T-cell (primary cell): ENCODE results near the gene CAMKV. TPM values are rescaled to one million over a fixed set of nuclear protein-coding genes. Genes with fewer than 3 reads are reported as not detected.

Experiments used
- ATAC-seq, 4 experiments: fragments of 200-7000 bp in 3 of 4; fragments of 150-1000 bp in 1 of 4; cut with Tn5 transposase; replicated peaks in 1 of 4; 1 replicate in 3 of 4; 2 replicates in 1 of 4; pipeline ENCODE4 v1.10.0; 2021; ENCODE audit warnings: moderate library complexity in 3 of 4, mild to moderate bottlenecking in 2 of 4, moderate number of reproducible peaks in 1 of 4
- CTCF ChIA-PET, 2 donors: fragments of 300-600 bp; sonication (Branson Sonifier 250); formaldehyde crosslinking; loops; one replicate each; lab custom pipeline; 2022; ENCODE audit warnings: antibody characterized with exemption in 2 of 2; lab: Charles Lee
- POLR2A ChIA-PET, 2 donors: fragments of 300-600 bp; sonication (Branson Sonifier 250); formaldehyde crosslinking; loops; one replicate each; lab custom pipeline; 2022; ENCODE audit warnings: antibody characterized with exemption in 2 of 2; lab: Charles Lee
- DNase-seq, 35 experiments: peaks; one replicate each; pipeline versions ENCODE4 v3.0.0 to v3.0.0-alpha.2; 2013 to 2023
- H3K27ac ChIP-seq: one replicate; pipeline ENCODE4 v1.5.1; 2013; ENCODE audit warnings: low read length
- H3K27me3 ChIP-seq, 2 experiments: replicated peaks in 1 of 2; 1 replicate in 1 of 2; 2 replicates in 1 of 2; pipeline versions ENCODE4 v1.6.1 to v1.7.0; 2013; ENCODE audit warnings: low read length in 1 of 2, mixed read lengths in 1 of 2; ENCODE audit not compliant: control insufficient read depth in 2 of 2, insufficient read depth in 2 of 2; ENCODE audit errors: extremely low read depth in 1 of 2
- H3K36me3 ChIP-seq, 2 donors: 1 replicate in 1 of 2; 2 replicates in 1 of 2; pipeline versions ENCODE4 v1.6.1 to v1.7.0; 2013; ENCODE audit warnings: low read length in 1 of 2; ENCODE audit not compliant: control insufficient read depth in 2 of 2, insufficient read depth in 1 of 2; ENCODE audit errors: extremely low read depth in 1 of 2
- H3K4me1 ChIP-seq, 2 experiments: 1 replicate in 1 of 2; 2 replicates in 1 of 2; pipeline versions ENCODE4 v1.6.1 to v1.7.0; 2013; ENCODE audit warnings: low read length in 2 of 2, mixed read lengths in 1 of 2; ENCODE audit not compliant: insufficient read depth in 2 of 2, control insufficient read depth in 1 of 2; ENCODE audit errors: extremely low read depth in 1 of 2
- H3K4me3 ChIP-seq, 2 donors: 1 replicate in 1 of 2; 2 replicates in 1 of 2; pipeline versions ENCODE4 v1.5.1 to v1.7.0; 2013; ENCODE audit warnings: mild to moderate bottlenecking in 2 of 2, low read length in 1 of 2, moderate library complexity in 1 of 2; ENCODE audit not compliant: control insufficient read depth in 1 of 2; ENCODE audit errors: extremely low read depth in 1 of 2
- H3K9me3 ChIP-seq: 2 replicates; pipeline ENCODE4 v1.7.0; 2013
- H3K27ac Mint-ChIP-seq, 2 donors: one replicate each; pipeline ENCODE4 v1.8.0; 2020 to 2021; ENCODE audit warnings: mild to moderate bottlenecking in 2 of 2, mixed read lengths in 2 of 2
- H3K27me3 Mint-ChIP-seq, 2 donors: one replicate each; pipeline ENCODE4 v1.8.0; 2021 to 2022; ENCODE audit warnings: mixed read lengths in 2 of 2
- H3K36me3 Mint-ChIP-seq: one replicate; pipeline ENCODE4 v1.8.0; 2021; ENCODE audit warnings: mixed read lengths
- H3K4me1 Mint-ChIP-seq, 3 donors: one replicate each; pipeline ENCODE4 v1.8.0; 2020 to 2022; ENCODE audit warnings: mixed read lengths in 3 of 3, mild to moderate bottlenecking in 1 of 3
- H3K4me3 Mint-ChIP-seq, 3 donors: one replicate each; pipeline ENCODE4 v1.8.0; 2020 to 2022; ENCODE audit warnings: mild to moderate bottlenecking in 3 of 3, mixed read lengths in 3 of 3, moderate library complexity in 3 of 3
- H3K9me3 Mint-ChIP-seq, 3 donors: one replicate each; pipeline ENCODE4 v1.8.0; 2020 to 2022; ENCODE audit warnings: mixed read lengths in 3 of 3
- WGBS: methylation state at CpG from one replicate; pipeline ENCODE4 v1.1.5; 2013; ENCODE audit warnings: missing lambda C conversion rate; ENCODE audit not compliant: insufficient coverage; 5-methylcytosine and 5-hydroxymethylcytosine counted together
- total RNA-seq, 35 experiments: library from RNA in 6 of 35; stranded (reverse) in 6 of 35; fragments of 120-200 nt in 1 of 35; gene quantifications; one replicate each; pipeline versions ENCODE4 v1.2.1 to v1.2.4 and lab custom pipeline; 2013 to 2026

The CAMKV gene
- total RNA-seq, 5 donors from 2014 or later (not counting 1 experiment from before 2014, with no cell fraction given) = 0.18 to 0.35 (median 0.28) TPM; not detected in 2

- H3K36me3 Mint-ChIP-seq = no peaks in the 10 kb centered on the region
- H3K4me3 ChIP-seq = no peak overlapping the region
- H3K27me3 ChIP-seq = peaks cover 0 to 11% of the 10 kb centered on the region in 2 experiments
- ATAC-seq (no peak), DNase-seq (no peak)
- H3K27ac ChIP-seq = no peak overlapping the region
- ChIA-PET POLR2A (interaction anchor here in 1 of 2 donors (0.5 to 0.6 kb wide), 2 partner anchors 557 to 558 kb away, joined by 3 to 6 read pairs; no protein-coding TSS in a partner anchor), CTCF (no interaction called here)
- H3K27me3 Mint-ChIP-seq = peaks cover 2 to 3% of the 10 kb centered on the region in 2 donors
- no peaks in the 10 kb centered on the region for H3K9me3 Mint-ChIP-seq
- H3K4me1 Mint-ChIP-seq = no peaks in the 10 kb centered on the region
- H3K9me3 ChIP-seq = no peaks in the 10 kb centered on the region
- H3K27ac Mint-ChIP-seq = no peak overlapping the region
- no peaks in the 10 kb centered on the region for H3K36me3 ChIP-seq
- WGBS = no CpG with 5 or more reads among the region's 6 CpGs
- no peaks in the 10 kb centered on the region for H3K4me1 ChIP-seq
- no peak overlapping the region for H3K4me3 Mint-ChIP-seq
Observed at GRCh38 chr3:49880581-49881315, 11.0 kb upstream of the CAMKV start.

- Histone ChIP-seq H3K27ac (no peak overlapping the region), H3K4me1 (no peaks in the 10 kb centered on the region), H3K4me3 (no peak overlapping the region), H3K36me3 (no peaks in the 10 kb centered on the region), H3K27me3 (peaks cover 0 to 13% of the 10 kb centered on the region in 2 experiments), H3K9me3 (no peaks in the 10 kb centered on the region)
- Mint-ChIP-seq H3K27ac (no peak overlapping the region), H3K4me1 (no peaks in the 10 kb centered on the region), H3K27me3 (peaks cover 2 to 3% of the 10 kb centered on the region in 2 donors), H3K9me3 (no peaks in the 10 kb centered on the region), H3K4me3 (no peak overlapping the region), H3K36me3 (no peaks in the 10 kb centered on the region)
- no CpG with 5 or more reads among the region's 2 CpGs for WGBS
- POLR2A ChIA-PET = no interaction called here
- DNase-seq (no peak), ATAC-seq (no peak)
- CTCF ChIA-PET = interaction anchor here in 1 of 2 donors (0.6 kb wide), 1 partner anchor 1285 kb away, joined by 3 read pairs; no protein-coding TSS in a partner anchor
Observed at GRCh38 chr3:49879721-49880120, 10.0 kb upstream of the CAMKV start.

DNA sequence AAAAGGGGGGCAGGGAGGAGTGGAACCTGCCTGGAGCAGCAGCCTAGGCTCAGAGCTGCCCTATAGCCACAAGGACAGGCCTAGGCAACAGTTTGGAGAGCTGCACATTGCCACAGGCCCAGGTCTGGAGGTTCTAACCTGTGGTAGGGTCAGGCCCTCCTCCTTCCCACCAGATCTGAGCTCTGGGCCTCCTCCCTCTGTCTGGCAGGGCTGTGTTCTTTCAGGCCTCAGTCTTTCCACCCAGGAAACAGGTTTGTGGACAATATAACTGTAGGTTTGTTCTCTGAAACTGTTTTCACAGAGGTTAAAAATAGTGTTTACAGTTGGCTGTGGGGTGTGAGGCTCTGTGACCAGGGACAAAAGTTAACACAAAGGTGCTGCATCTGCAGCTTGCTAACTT lies 9.0 kb upstream of the CAMKV start:
- CTCF ChIA-PET = no interaction called here
- no peak overlapping the region for H3K4me3 Mint-ChIP-seq

DNA sequence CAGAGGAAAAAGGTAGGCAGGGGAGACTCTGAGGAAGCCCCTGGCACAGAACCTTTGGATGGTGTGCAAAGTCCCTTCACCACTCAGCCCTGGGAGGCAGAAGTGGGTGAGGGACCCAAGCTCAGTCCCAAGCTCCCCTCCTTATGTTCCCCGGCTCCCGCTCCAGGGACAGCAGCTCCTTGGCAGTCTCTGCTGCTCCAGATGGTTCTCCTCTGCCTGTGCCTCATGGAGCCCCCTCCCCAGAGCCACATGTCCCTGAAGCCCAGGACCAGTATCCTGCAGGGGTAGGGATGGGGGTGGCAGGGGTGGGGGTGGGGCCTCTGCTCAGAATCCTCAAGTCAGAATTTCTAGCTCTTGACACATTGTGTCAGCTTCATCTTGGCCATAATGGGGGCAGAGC lies 8.0 kb upstream of the CAMKV start:
- H3K9me3 Mint-ChIP-seq = no peaks in the 10 kb centered on the region
- Histone ChIP-seq H3K9me3 (no peaks in the 10 kb centered on the region), H3K4me1 (peaks cover 0 to 5% of the 10 kb centered on the region in 2 experiments), H3K27me3 (peaks cover 0 to 17% of the 10 kb centered on the region in 2 experiments), H3K36me3 (no peaks in the 10 kb centered on the region), H3K27ac (no peak overlapping the region), H3K4me3 (no peak overlapping the region)
- H3K27me3 Mint-ChIP-seq = peaks cover 2 to 3% of the 10 kb centered on the region in 2 donors
- ChIA-PET POLR2A (interaction anchor here in 1 of 2 donors (0.6 kb wide), 1 partner anchor 18 kb away, joined by 6 read pairs; no protein-coding TSS in a partner anchor), CTCF (interaction anchor here (0.6 to 0.7 kb wide), 4 partner anchors 50 to 1786 kb away, joined by 3 to 6 read pairs (median 3); no protein-coding TSS in a partner anchor)
- ATAC-seq (no peak), DNase-seq (no peak)
- H3K36me3 Mint-ChIP-seq = no peaks in the 10 kb centered on the region
- peaks cover 0 to 3% (median 3%) of the 10 kb centered on the region in 3 donors for H3K4me1 Mint-ChIP-seq
- WGBS = no CpG with 5 or more reads among the region's 2 CpGs
- no peak overlapping the region for H3K27ac Mint-ChIP-seq
- H3K4me3 Mint-ChIP-seq = no peak overlapping the region

More for the DNA sequence above, 9.0 kb upstream of the CAMKV start:
- no peaks in the 10 kb centered on the region for H3K9me3 ChIP-seq
- Mint-ChIP-seq H3K9me3 (no peaks in the 10 kb centered on the region), H3K36me3 (no peaks in the 10 kb centered on the region), H3K27ac (no peak overlapping the region), H3K27me3 (peaks cover 2 to 3% of the 10 kb centered on the region in 2 donors), H3K4me1 (no peaks in the 10 kb centered on the region)
- ATAC-seq (no peak), DNase-seq (no peak)
- no peak overlapping the region for H3K4me3 ChIP-seq
- no peaks in the 10 kb centered on the region for H3K36me3 ChIP-seq
- H3K27me3 ChIP-seq = peaks cover 0 to 17% of the 10 kb centered on the region in 2 experiments
- no peak overlapping the region for H3K27ac ChIP-seq
- H3K4me1 ChIP-seq = no peaks in the 10 kb centered on the region
- POLR2A ChIA-PET = no interaction called here

- peaks cover 0 to 8% (median 3%) of the 10 kb centered on the region in 3 donors for H3K4me1 Mint-ChIP-seq
- Histone ChIP-seq H3K4me3 (no peak overlapping the region), H3K27me3 (peaks cover 0 to 17% of the 10 kb centered on the region in 2 experiments), H3K9me3 (no peaks in the 10 kb centered on the region), H3K27ac (no peak overlapping the region), H3K4me1 (peaks cover 0 to 5% of the 10 kb centered on the region in 2 experiments), H3K36me3 (no peaks in the 10 kb centered on the region)
- WGBS = 78% methylated on average over 5 of the region's 5 CpGs
- no peaks in the 10 kb centered on the region for H3K9me3 Mint-ChIP-seq
- POLR2A ChIA-PET = no interaction called here
- H3K36me3 Mint-ChIP-seq = no peaks in the 10 kb centered on the region
- CTCF ChIA-PET = no interaction called here
- no peak overlapping the region for H3K4me3 Mint-ChIP-seq
- H3K27me3 Mint-ChIP-seq = peaks cover 1 to 4% of the 10 kb centered on the region in 2 donors
- no peak overlapping the region for H3K27ac Mint-ChIP-seq
- no peak for DNase-seq
- no peak for ATAC-seq
Observed at GRCh38 chr3:49876567-49876966, 6.9 kb upstream of the CAMKV start.

GRCh38 chr3:49873623-49874022 lies 3.9 kb upstream of the CAMKV start:
- no peaks in the 10 kb centered on the region for H3K36me3 Mint-ChIP-seq
- H3K4me1 Mint-ChIP-seq = peaks cover 0 to 10% (median 3%) of the 10 kb centered on the region in 3 donors
- no peaks in the 10 kb centered on the region for H3K9me3 ChIP-seq
- peaks cover 0 to 20% of the 10 kb centered on the region in 2 experiments for H3K4me1 ChIP-seq
- H3K27ac Mint-ChIP-seq = no peak overlapping the region
- no peak overlapping the region for H3K4me3 Mint-ChIP-seq
- H3K4me3 ChIP-seq = no peak overlapping the region
- no peak for ATAC-seq
- no peaks in the 10 kb centered on the region for H3K9me3 Mint-ChIP-seq
- no peaks in the 10 kb centered on the region for H3K36me3 ChIP-seq
- peaks cover 3 to 34% of the 10 kb centered on the region in 2 experiments for H3K27me3 ChIP-seq
- POLR2A ChIA-PET = no interaction called here
- no peak for DNase-seq
- peaks cover 6 to 8% of the 10 kb centered on the region in 2 donors for H3K27me3 Mint-ChIP-seq
- H3K27ac ChIP-seq = no peak overlapping the region
- CTCF ChIA-PET = interaction anchor here in 1 of 2 donors (0.5 kb wide), 1 partner anchor 71 kb away, joined by 3 read pairs; no protein-coding TSS in a partner anchor
- 95% methylated on average over 8 of the region's 8 CpGs for WGBS
